Measurements from ENCODE around the gene RAI1.

DNA sequence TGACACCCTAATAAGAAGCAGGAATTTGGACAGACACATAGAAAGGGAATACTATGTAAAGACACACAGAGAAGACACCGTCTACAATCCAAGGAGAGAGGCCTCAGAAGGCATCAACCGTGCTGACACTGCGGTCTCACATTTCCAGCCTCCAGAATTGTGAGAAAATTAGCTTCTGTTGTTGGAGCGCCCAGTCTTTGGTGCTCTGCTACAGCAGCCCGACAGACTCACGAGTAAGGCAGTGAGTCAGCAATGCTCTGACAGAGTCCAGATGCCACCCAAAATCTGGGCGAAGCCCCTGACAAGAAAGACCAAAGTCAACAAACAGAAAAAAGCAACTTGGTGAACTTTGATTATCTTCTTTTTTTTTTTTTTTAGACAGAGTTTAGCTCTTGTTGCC lies 32.5 kb upstream of the RAI1 start:
- no peak for TF ChIP-seq POLR2AphosphoS5 (IDR thresholded peaks at IDR 0.05; ENCODE audit: low read depth, low read length)
- no peak for TF ChIP-seq TAF1 (IDR thresholded peaks at IDR 0.05; ENCODE audit: borderline replicate concordance, low read depth, low read length)
- no peak for TF ChIP-seq POLR2A (IDR thresholded peaks at IDR 0.05; ENCODE audit: low read depth, low read length)
